Endothelial cell of umbilical vein (primary cell): ENCODE results near the gene WASF2.

Experiments
- JUN ChIP-seq: IDR thresholded peaks from 2 replicates; pipeline ENCODE4 v1.6.1; 2011; ENCODE audit warnings: borderline replicate concordance, low read depth; ENCODE audit not compliant: insufficient read length, insufficient read depth
- POLR2A ChIP-seq: IDR thresholded peaks from 2 replicates; pipeline ENCODE4 v1.6.1; 2012; ENCODE audit warnings: low read depth, mild to moderate bottlenecking, control low read depth, low read length
- POLR2AphosphoS5 ChIP-seq: IDR thresholded peaks from 2 replicates; pipeline ENCODE4 v1.6.1; 2012; ENCODE audit warnings: low read depth, mild to moderate bottlenecking, control low read depth, low read length, moderate library complexity; ENCODE audit not compliant: insufficient read depth
- TF ChIP-seq, protein P1 (sequence below), 2 donors: IDR thresholded peaks; 1 replicate in 1 of 2; 2 replicates in 1 of 2; pipeline ENCODE4 v1.5.1; 2011; ENCODE audit warnings: low read length in 2 of 2, mild to moderate bottlenecking in 2 of 2, moderate library complexity in 2 of 2, control low read depth in 1 of 2, inconsistent platforms in 1 of 2, low read depth in 1 of 2; ENCODE audit not compliant: insufficient read depth in 1 of 2; ENCODE audit errors: extremely low read depth in 1 of 2
- TF ChIP-seq, protein P2 (sequence below): IDR thresholded peaks from 2 replicates; pipeline ENCODE4 v1.6.1; 2011; ENCODE audit not compliant: insufficient read depth, insufficient read length

DNA sequence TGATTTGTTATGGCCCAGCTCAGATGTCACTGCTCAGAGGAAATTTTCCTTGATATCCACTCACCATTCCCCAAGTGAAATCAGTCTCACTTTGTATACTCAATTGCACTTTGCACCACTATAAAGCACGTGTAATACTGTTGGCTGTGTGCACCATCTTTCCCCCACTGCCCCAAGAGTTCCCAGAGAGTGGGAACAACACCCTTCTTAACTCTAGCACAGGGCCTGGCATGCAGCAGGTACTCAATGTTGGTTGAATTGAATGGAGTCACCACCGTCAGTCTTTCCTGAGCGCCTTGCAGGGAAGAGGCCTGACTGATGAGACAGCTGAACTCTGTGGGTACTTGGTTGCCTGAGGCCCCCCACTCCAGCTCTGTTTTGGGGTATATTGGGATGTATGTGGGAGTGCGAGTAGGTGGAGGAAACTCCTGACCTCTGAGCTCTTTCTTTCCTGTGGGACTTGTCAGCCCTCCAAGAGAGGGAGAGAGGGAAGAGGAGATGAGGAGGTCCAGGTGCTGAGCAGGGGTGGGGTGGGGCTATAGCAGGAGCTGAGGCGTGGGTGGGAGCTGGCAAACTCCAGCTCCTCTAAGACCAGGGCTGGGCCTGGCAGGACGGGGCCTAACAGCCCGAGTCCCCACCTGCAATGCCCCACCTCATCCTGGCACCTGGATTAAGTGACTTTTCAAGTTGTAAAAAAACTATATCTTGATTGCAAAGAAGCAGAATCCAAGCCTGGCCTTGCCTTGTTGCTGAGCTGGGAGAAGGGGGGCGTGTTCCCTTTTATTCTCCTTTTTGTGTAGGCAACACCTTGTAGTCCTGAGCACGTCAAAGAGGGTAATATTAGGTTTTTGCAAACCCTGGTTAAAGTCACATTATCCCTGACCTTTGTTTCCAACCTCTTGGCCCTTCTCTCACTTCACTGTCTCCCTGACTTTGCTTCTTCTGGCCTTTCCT is 19.4 kb upstream of the WASF2 start:
- TF ChIP-seq, protein P1, sequence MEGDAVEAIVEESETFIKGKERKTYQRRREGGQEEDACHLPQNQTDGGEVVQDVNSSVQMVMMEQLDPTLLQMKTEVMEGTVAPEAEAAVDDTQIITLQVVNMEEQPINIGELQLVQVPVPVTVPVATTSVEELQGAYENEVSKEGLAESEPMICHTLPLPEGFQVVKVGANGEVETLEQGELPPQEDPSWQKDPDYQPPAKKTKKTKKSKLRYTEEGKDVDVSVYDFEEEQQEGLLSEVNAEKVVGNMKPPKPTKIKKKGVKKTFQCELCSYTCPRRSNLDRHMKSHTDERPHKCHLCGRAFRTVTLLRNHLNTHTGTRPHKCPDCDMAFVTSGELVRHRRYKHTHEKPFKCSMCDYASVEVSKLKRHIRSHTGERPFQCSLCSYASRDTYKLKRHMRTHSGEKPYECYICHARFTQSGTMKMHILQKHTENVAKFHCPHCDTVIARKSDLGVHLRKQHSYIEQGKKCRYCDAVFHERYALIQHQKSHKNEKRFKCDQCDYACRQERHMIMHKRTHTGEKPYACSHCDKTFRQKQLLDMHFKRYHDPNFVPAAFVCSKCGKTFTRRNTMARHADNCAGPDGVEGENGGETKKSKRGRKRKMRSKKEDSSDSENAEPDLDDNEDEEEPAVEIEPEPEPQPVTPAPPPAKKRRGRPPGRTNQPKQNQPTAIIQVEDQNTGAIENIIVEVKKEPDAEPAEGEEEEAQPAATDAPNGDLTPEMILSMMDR (IDR thresholded peaks at IDR 0.05; ENCODE audit: extremely low read depth in 1 of 2, insufficient read depth in 1 of 2, low read depth in 1 of 2, low read length in 2 of 2) = no peak
- TF ChIP-seq POLR2AphosphoS5 = no peak
- TF ChIP-seq, protein P2, sequence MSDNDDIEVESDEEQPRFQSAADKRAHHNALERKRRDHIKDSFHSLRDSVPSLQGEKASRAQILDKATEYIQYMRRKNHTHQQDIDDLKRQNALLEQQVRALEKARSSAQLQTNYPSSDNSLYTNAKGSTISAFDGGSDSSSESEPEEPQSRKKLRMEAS = no peak
- no peak for TF ChIP-seq JUN
- TF ChIP-seq POLR2A = no peak
